Suprapubic skin (tissue), 4 donors: Measurements from ENCODE around the gene SFTPA1.
"Not testable (repeated sequence)": the region's sequence is repeated elsewhere in the genome, so short reads cannot be mapped to it uniquely, and the experiment has no call there.

ENCODE experiments used
- EP300 ChIP-seq: sonication (generic); formaldehyde crosslinking; IDR thresholded peaks from one replicate; pipeline ENCODE4 v1.6.1; 2017; ENCODE audit warnings: antibody characterized with exemption
- POLR2A ChIP-seq, 2 donors: fragments of 450-650 bp; IDR thresholded peaks; one replicate each; pipeline ENCODE4 v1.6.1; 2017; ENCODE audit warnings: antibody characterized with exemption in 2 of 2, mild to moderate bottlenecking in 2 of 2, moderate library complexity in 2 of 2
- POLR2AphosphoS5 ChIP-seq, 3 donors: sonication (generic); formaldehyde crosslinking; IDR thresholded peaks; one replicate each; pipeline ENCODE4 v1.6.1; 2017; ENCODE audit warnings: antibody characterized with exemption in 3 of 3
- TF ChIP-seq, protein P1 (sequence below), 2 donors: fragments of 200-600 bp in 1 of 2; fragments of 450-650 bp in 1 of 2; sonication (generic) in 1 of 2; IDR thresholded peaks; one replicate each; pipeline ENCODE4 v1.5.1; 2016 to 2019; ENCODE audit warnings: antibody characterized with exemption in 2 of 2, mild to moderate bottlenecking in 1 of 2, moderate library complexity in 1 of 2

DNA sequence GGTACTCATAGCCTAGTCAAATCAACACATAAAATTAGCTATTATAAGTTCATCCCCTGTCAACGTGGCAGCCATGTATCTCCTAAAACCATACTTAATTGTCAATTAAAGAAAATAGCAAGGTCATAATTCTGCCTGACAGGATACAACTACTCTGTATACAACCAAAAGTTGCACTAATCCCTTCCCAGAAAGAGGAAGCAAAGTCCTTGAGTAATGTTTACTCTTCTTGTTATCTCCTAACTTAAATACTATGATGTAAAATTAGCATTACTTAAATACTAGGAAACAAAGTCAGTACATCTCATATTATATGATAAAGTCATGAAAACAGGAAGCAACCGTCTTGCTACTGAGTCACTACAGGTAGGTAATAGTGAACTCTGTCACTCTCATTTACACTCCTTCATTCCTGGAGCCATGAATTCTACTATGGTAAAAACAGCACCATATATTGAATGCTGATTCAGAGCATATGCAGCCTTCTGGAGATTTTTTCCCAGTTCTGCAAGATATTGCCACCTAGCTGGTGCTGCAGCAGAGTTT is 26.0 kb downstream of the SFTPA1 start:
- TF ChIP-seq, protein P1, sequence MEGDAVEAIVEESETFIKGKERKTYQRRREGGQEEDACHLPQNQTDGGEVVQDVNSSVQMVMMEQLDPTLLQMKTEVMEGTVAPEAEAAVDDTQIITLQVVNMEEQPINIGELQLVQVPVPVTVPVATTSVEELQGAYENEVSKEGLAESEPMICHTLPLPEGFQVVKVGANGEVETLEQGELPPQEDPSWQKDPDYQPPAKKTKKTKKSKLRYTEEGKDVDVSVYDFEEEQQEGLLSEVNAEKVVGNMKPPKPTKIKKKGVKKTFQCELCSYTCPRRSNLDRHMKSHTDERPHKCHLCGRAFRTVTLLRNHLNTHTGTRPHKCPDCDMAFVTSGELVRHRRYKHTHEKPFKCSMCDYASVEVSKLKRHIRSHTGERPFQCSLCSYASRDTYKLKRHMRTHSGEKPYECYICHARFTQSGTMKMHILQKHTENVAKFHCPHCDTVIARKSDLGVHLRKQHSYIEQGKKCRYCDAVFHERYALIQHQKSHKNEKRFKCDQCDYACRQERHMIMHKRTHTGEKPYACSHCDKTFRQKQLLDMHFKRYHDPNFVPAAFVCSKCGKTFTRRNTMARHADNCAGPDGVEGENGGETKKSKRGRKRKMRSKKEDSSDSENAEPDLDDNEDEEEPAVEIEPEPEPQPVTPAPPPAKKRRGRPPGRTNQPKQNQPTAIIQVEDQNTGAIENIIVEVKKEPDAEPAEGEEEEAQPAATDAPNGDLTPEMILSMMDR (IDR thresholded peaks at IDR 0.05) = not testable (repeated sequence)
- TF ChIP-seq EP300; POLR2A (IDR thresholded peaks at IDR 0.05); POLR2AphosphoS5 (IDR thresholded peaks at IDR 0.05): not testable (repeated sequence)
